T-cell (primary cell): ENCODE results near the gene DAAM1. TPM values are rescaled to one million over a fixed set of nuclear protein-coding genes. Genes with fewer than 3 reads are reported as not detected.

Experiments used
- ATAC-seq, 4 experiments: fragments of 200-7000 bp in 3 of 4; fragments of 150-1000 bp in 1 of 4; cut with Tn5 transposase; replicated peaks in 1 of 4; 1 replicate in 3 of 4; 2 replicates in 1 of 4; pipeline ENCODE4 v1.10.0; 2021; ENCODE audit warnings: moderate library complexity in 3 of 4, mild to moderate bottlenecking in 2 of 4, moderate number of reproducible peaks in 1 of 4
- CTCF ChIA-PET, 2 donors: fragments of 300-600 bp; sonication (Branson Sonifier 250); formaldehyde crosslinking; loops; one replicate each; lab custom pipeline; 2022; ENCODE audit warnings: antibody characterized with exemption in 2 of 2; lab: Charles Lee
- POLR2A ChIA-PET, 2 donors: fragments of 300-600 bp; sonication (Branson Sonifier 250); formaldehyde crosslinking; loops; one replicate each; lab custom pipeline; 2022; ENCODE audit warnings: antibody characterized with exemption in 2 of 2; lab: Charles Lee
- DNase-seq, 35 experiments: peaks; one replicate each; pipeline versions ENCODE4 v3.0.0 to v3.0.0-alpha.2; 2013 to 2023
- H3K27ac ChIP-seq: one replicate; pipeline ENCODE4 v1.5.1; 2013; ENCODE audit warnings: low read length
- H3K27me3 ChIP-seq, 2 experiments: replicated peaks in 1 of 2; 1 replicate in 1 of 2; 2 replicates in 1 of 2; pipeline versions ENCODE4 v1.6.1 to v1.7.0; 2013; ENCODE audit warnings: low read length in 1 of 2, mixed read lengths in 1 of 2; ENCODE audit not compliant: control insufficient read depth in 2 of 2, insufficient read depth in 2 of 2; ENCODE audit errors: extremely low read depth in 1 of 2
- H3K36me3 ChIP-seq, 2 donors: 1 replicate in 1 of 2; 2 replicates in 1 of 2; pipeline versions ENCODE4 v1.6.1 to v1.7.0; 2013; ENCODE audit warnings: low read length in 1 of 2; ENCODE audit not compliant: control insufficient read depth in 2 of 2, insufficient read depth in 1 of 2; ENCODE audit errors: extremely low read depth in 1 of 2
- H3K4me1 ChIP-seq, 2 experiments: 1 replicate in 1 of 2; 2 replicates in 1 of 2; pipeline versions ENCODE4 v1.6.1 to v1.7.0; 2013; ENCODE audit warnings: low read length in 2 of 2, mixed read lengths in 1 of 2; ENCODE audit not compliant: insufficient read depth in 2 of 2, control insufficient read depth in 1 of 2; ENCODE audit errors: extremely low read depth in 1 of 2
- H3K4me3 ChIP-seq, 2 donors: 1 replicate in 1 of 2; 2 replicates in 1 of 2; pipeline versions ENCODE4 v1.5.1 to v1.7.0; 2013; ENCODE audit warnings: mild to moderate bottlenecking in 2 of 2, low read length in 1 of 2, moderate library complexity in 1 of 2; ENCODE audit not compliant: control insufficient read depth in 1 of 2; ENCODE audit errors: extremely low read depth in 1 of 2
- H3K9me3 ChIP-seq: 2 replicates; pipeline ENCODE4 v1.7.0; 2013
- H3K27ac Mint-ChIP-seq, 2 donors: one replicate each; pipeline ENCODE4 v1.8.0; 2020 to 2021; ENCODE audit warnings: mild to moderate bottlenecking in 2 of 2, mixed read lengths in 2 of 2
- H3K27me3 Mint-ChIP-seq, 2 donors: one replicate each; pipeline ENCODE4 v1.8.0; 2021 to 2022; ENCODE audit warnings: mixed read lengths in 2 of 2
- H3K36me3 Mint-ChIP-seq: one replicate; pipeline ENCODE4 v1.8.0; 2021; ENCODE audit warnings: mixed read lengths
- H3K4me1 Mint-ChIP-seq, 3 donors: one replicate each; pipeline ENCODE4 v1.8.0; 2020 to 2022; ENCODE audit warnings: mixed read lengths in 3 of 3, mild to moderate bottlenecking in 1 of 3
- H3K4me3 Mint-ChIP-seq, 3 donors: one replicate each; pipeline ENCODE4 v1.8.0; 2020 to 2022; ENCODE audit warnings: mild to moderate bottlenecking in 3 of 3, mixed read lengths in 3 of 3, moderate library complexity in 3 of 3
- H3K9me3 Mint-ChIP-seq, 3 donors: one replicate each; pipeline ENCODE4 v1.8.0; 2020 to 2022; ENCODE audit warnings: mixed read lengths in 3 of 3
- WGBS: methylation state at CpG from one replicate; pipeline ENCODE4 v1.1.5; 2013; ENCODE audit warnings: missing lambda C conversion rate; ENCODE audit not compliant: insufficient coverage; 5-methylcytosine and 5-hydroxymethylcytosine counted together
- total RNA-seq, 35 experiments: library from RNA in 6 of 35; stranded (reverse) in 6 of 35; fragments of 120-200 nt in 1 of 35; gene quantifications; one replicate each; pipeline versions ENCODE4 v1.2.1 to v1.2.4 and lab custom pipeline; 2013 to 2026

DAAM1 gene
- total RNA-seq, 5 donors from 2014 or later (not counting 1 experiment from before 2014, with no cell fraction given): 9.6 to 25.3 (median 23.9) TPM

GRCh38 chr14:59215757-59216156 lies 27.3 kb downstream of the DAAM1 start:
- no peak overlapping the region for H3K4me3 Mint-ChIP-seq
- no peak for ATAC-seq

GRCh38 chr14:59217011-59217410 lies 28.5 kb downstream of the DAAM1 start:
- Histone ChIP-seq H3K9me3 (no peaks in the 10 kb centered on the region), H3K27ac (no peak overlapping the region), H3K27me3 (no peaks in the 10 kb centered on the region), H3K36me3 (no peaks in the 10 kb centered on the region), H3K4me1 (no peaks in the 10 kb centered on the region), H3K4me3 (no peak overlapping the region)
- no peaks in the 10 kb centered on the region for H3K9me3 Mint-ChIP-seq
- WGBS: no CpG with 5 or more reads among the region's 1 CpG
- no peak for DNase-seq
- H3K36me3 Mint-ChIP-seq: peaks cover 21% of the 10 kb centered on the region
- no peak overlapping the region for H3K27ac Mint-ChIP-seq
- H3K4me3 Mint-ChIP-seq: no peak overlapping the region
- H3K27me3 Mint-ChIP-seq: no peaks in the 10 kb centered on the region
- ChIA-PET CTCF (no interaction called here), POLR2A (no interaction called here)
- peaks cover 0 to 6% (median 4%) of the 10 kb centered on the region in 3 donors for H3K4me1 Mint-ChIP-seq
- no peak for ATAC-seq

More at GRCh38 chr14:59215757-59216156, 27.3 kb downstream of the DAAM1 start:
- no peak overlapping the region for H3K4me3 ChIP-seq
- Mint-ChIP-seq H3K36me3 (peaks cover 12% of the 10 kb centered on the region), H3K9me3 (no peaks in the 10 kb centered on the region), H3K27ac (no peak overlapping the region), H3K4me1 (peaks cover 0 to 9% (median 9%) of the 10 kb centered on the region in 3 donors), H3K27me3 (no peaks in the 10 kb centered on the region)
- H3K9me3 ChIP-seq: no peaks in the 10 kb centered on the region
- ChIA-PET POLR2A (no interaction called here), CTCF (no interaction called here)
- H3K27me3 ChIP-seq: no peaks in the 10 kb centered on the region
- 100% methylated on average over 2 of the region's 4 CpGs for WGBS
- H3K27ac ChIP-seq: no peak overlapping the region
- H3K4me1 ChIP-seq: no peaks in the 10 kb centered on the region
- no peaks in the 10 kb centered on the region for H3K36me3 ChIP-seq
- DNase-seq: no peak

GRCh38 chr14:59221568-59221967 lies 33.1 kb downstream of the DAAM1 start:
- H3K4me3 ChIP-seq: no peak overlapping the region
- DNase-seq (no peak), ATAC-seq (no peak)
- H3K27me3 Mint-ChIP-seq: no peaks in the 10 kb centered on the region
- H3K9me3 Mint-ChIP-seq: no peaks in the 10 kb centered on the region
- no peaks in the 10 kb centered on the region for H3K36me3 ChIP-seq
- 100% methylated on average over 1 of the region's 2 CpGs for WGBS
- ChIA-PET POLR2A (no interaction called here), CTCF (interaction anchor here in 1 of 2 donors (0.5 kb wide), 1 partner anchor 19 kb away, joined by 3 read pairs; no protein-coding TSS in a partner anchor)
- no peaks in the 10 kb centered on the region for H3K9me3 ChIP-seq
- no peak overlapping the region for H3K27ac ChIP-seq
- no peaks in the 10 kb centered on the region for H3K27me3 ChIP-seq
- no peak overlapping the region for H3K27ac Mint-ChIP-seq
- peaks cover 2 to 11% (median 2%) of the 10 kb centered on the region in 3 donors for H3K4me1 Mint-ChIP-seq
- no peaks in the 10 kb centered on the region for H3K4me1 ChIP-seq
- H3K36me3 Mint-ChIP-seq: peaks cover 20% of the 10 kb centered on the region
- no peak overlapping the region for H3K4me3 Mint-ChIP-seq

GRCh38 chr14:59224341-59224740 lies 35.9 kb downstream of the DAAM1 start:
- no peaks in the 10 kb centered on the region for H3K9me3 ChIP-seq
- Mint-ChIP-seq H3K27ac (no peak overlapping the region), H3K4me1 (peaks cover 12 to 20% (median 16%) of the 10 kb centered on the region in 3 donors), H3K9me3 (no peaks in the 10 kb centered on the region), H3K4me3 (no peak overlapping the region), H3K36me3 (peaks cover 21% of the 10 kb centered on the region), H3K27me3 (no peaks in the 10 kb centered on the region)
- H3K4me1 ChIP-seq: peaks cover 0 to 7% of the 10 kb centered on the region in 2 experiments
- POLR2A ChIA-PET: no interaction called here
- no peak overlapping the region for H3K27ac ChIP-seq
- H3K27me3 ChIP-seq: no peaks in the 10 kb centered on the region
- DNase-seq (no peak), ATAC-seq (no peak)
- WGBS: 60% methylated on average over 1 of the region's 3 CpGs
- CTCF ChIA-PET: no interaction called here
- no peak overlapping the region for H3K4me3 ChIP-seq
- no peaks in the 10 kb centered on the region for H3K36me3 ChIP-seq

- WGBS: 100% methylated on average over 1 of the region's 2 CpGs
- POLR2A ChIA-PET: no interaction called here
- Histone ChIP-seq H3K9me3 (no peaks in the 10 kb centered on the region), H3K36me3 (no peaks in the 10 kb centered on the region), H3K4me1 (peaks cover 5 to 13% of the 10 kb centered on the region in 2 experiments), H3K27ac (no peak overlapping the region), H3K4me3 (no peak overlapping the region), H3K27me3 (no peaks in the 10 kb centered on the region)
- no peak overlapping the region for H3K27ac Mint-ChIP-seq
- no peaks in the 10 kb centered on the region for H3K27me3 Mint-ChIP-seq
- peaks cover 20 to 26% (median 25%) of the 10 kb centered on the region in 3 donors for H3K4me1 Mint-ChIP-seq
- ATAC-seq (no peak), DNase-seq (no peak)
- H3K4me3 Mint-ChIP-seq: no peak overlapping the region
- CTCF ChIA-PET: no interaction called here
- H3K36me3 Mint-ChIP-seq: peaks cover 21% of the 10 kb centered on the region
- no peaks in the 10 kb centered on the region for H3K9me3 Mint-ChIP-seq
These were observed 36.8 kb downstream of the DAAM1 start for GRCh38 chr14:59225281-59225680.

GRCh38 chr14:59228421-59228820 lies 40.0 kb downstream of the DAAM1 start:
- peaks cover 5 to 13% of the 10 kb centered on the region in 2 experiments for H3K4me1 ChIP-seq
- no peaks in the 10 kb centered on the region for H3K9me3 ChIP-seq
- Mint-ChIP-seq H3K4me1 (peaks cover 24 to 33% (median 28%) of the 10 kb centered on the region in 3 donors), H3K27me3 (no peaks in the 10 kb centered on the region), H3K4me3 (no peak overlapping the region), H3K27ac (no peak overlapping the region), H3K9me3 (no peaks in the 10 kb centered on the region), H3K36me3 (peaks cover 14% of the 10 kb centered on the region)
- H3K27me3 ChIP-seq: no peaks in the 10 kb centered on the region
- no peak overlapping the region for H3K27ac ChIP-seq
- ChIA-PET CTCF (no interaction called here), POLR2A (no interaction called here)
- ATAC-seq (no peak), DNase-seq (no peak)
- H3K4me3 ChIP-seq: no peak overlapping the region
- WGBS: no CpG with 5 or more reads among the region's 3 CpGs
- H3K36me3 ChIP-seq: no peaks in the 10 kb centered on the region
